Brain microvascular endothelial cell (primary cell): Measurements from ENCODE around the gene CCDC136.

Experiments used
- DNase-seq: peaks from one replicate; pipeline ENCODE4 v3.0.0-alpha.2; 2020
- H3K27ac ChIP-seq: fragments of 250-450 bp; sonication (Bioruptor Pico); 2 replicates; pipeline ENCODE4 v1.5.1; 2020; ENCODE audit warnings: mild to moderate bottlenecking, moderate library complexity
- H3K27me3 ChIP-seq: fragments of 250-450 bp; sonication (Bioruptor Pico); replicated peaks from 2 replicates; pipeline ENCODE4 v1.5.1; 2020; ENCODE audit warnings: mild to moderate bottlenecking
- H3K36me3 ChIP-seq: fragments of 250-450 bp; sonication (Bioruptor Pico); replicated peaks from 2 replicates; pipeline ENCODE4 v1.5.1; 2020; ENCODE audit warnings: mild to moderate bottlenecking
- H3K4me3 ChIP-seq: 2 replicates; pipeline ENCODE4 v1.5.1; 2011; ENCODE audit warnings: low read depth, mild to moderate bottlenecking, control low read depth, low read length, moderate library complexity
- CTCF ChIP-seq: IDR thresholded peaks from 2 replicates; pipeline ENCODE4 v1.5.1; 2011; ENCODE audit warnings: low read depth, mild to moderate bottlenecking, moderate library complexity, low read length, control low read depth, inconsistent platforms; ENCODE audit errors: missing control alignments
- in situ Hi-C: cut with HindIII; loops from 2 replicates; pipeline ENCODE4 v1.10.0; 2017; ENCODE audit warnings: low sequenced_read_pairs, low pct_ligation_motif_present

CCDC136 gene

DNA sequence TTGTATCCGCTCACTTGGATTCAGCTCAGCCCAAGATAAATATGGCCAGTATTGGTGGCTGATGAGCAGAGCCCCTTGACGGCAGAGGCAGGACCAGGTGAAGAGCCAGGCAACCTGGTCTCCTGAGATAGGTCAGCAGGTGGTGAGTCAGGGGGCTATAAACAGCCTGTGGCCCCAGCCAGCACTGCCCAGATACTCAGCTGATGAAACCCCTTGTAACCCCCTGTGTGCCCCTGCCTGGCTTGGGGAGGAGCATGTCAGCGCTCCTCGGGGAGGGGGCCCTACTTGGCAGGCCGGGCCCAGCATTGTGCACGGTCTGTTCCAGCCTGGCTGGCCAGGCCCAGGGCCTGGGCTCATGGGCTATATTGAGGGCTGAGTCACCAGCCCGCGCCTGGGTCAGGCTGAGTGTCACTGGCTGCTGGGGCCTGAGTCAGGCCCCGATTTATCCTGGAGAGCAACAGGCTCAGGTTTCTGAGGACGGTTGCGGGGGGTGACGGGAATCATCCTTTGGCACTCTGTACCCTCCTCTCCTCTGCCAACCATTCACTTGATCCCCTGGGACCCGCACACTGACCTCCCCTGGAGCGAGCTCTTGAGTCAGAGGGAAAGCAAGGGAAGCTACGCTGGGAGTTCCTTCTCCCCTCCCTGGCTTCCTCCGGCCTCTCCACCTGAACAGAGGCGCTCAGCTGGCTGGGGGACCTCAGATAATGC lies 35.6 kb downstream of the CCDC136 start:
- Histone ChIP-seq H3K27me3 (no peaks in the 10 kb centered on the region), H3K4me3 (no peak overlapping the region), H3K27ac (peak overlapping the region; percentile 77), H3K36me3 (no peaks in the 10 kb centered on the region)
- TF ChIP-seq CTCF, result no peak
- in situ Hi-C loops, result no loop called here
- peak; percentile 75 for DNase-seq

DNA sequence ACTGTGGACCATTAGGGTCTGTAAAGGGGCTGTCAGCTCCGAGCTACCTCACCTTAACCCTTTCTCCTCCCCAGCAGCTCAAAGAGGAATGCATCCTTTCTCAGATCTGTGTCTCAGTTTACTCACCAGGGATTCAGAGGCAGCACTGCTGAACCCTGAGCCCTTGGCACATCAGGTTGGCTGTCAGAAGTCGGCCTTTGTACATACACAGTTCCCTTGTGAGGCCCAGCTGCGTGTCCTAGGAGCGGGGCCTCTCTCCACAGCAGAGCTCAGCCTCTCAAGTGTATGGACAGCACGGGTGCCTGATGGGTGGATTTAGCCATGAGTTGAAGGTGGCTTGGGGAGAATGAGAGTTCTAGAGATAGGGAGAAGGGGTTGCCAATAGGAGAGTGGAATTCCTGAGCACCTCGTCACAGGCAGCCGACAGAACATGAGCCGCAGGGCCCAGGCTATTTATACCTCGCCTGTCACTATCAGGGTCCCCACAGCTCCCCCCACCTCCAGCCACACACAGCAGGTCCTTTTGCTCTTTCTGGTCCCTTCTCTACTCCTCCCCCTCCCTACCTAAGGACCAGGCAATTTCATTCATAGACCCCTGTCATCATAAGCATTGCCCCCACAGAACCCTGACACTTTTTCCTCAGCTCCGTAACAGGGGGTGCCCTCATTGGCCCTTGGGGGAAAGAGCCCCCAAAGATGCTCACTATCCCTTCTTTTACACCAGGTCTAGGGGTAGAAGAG lies 36.4 kb downstream of the CCDC136 start:
- H3K27ac ChIP-seq, result peak overlapping the region; percentile 77
- in situ Hi-C loops, result no loop called here
- peak; percentile 81 for DNase-seq
- no peaks in the 10 kb centered on the region for H3K36me3 ChIP-seq
- H3K27me3 ChIP-seq, result no peaks in the 10 kb centered on the region
- TF ChIP-seq CTCF, result no peak
- no peak overlapping the region for H3K4me3 ChIP-seq

DNA sequence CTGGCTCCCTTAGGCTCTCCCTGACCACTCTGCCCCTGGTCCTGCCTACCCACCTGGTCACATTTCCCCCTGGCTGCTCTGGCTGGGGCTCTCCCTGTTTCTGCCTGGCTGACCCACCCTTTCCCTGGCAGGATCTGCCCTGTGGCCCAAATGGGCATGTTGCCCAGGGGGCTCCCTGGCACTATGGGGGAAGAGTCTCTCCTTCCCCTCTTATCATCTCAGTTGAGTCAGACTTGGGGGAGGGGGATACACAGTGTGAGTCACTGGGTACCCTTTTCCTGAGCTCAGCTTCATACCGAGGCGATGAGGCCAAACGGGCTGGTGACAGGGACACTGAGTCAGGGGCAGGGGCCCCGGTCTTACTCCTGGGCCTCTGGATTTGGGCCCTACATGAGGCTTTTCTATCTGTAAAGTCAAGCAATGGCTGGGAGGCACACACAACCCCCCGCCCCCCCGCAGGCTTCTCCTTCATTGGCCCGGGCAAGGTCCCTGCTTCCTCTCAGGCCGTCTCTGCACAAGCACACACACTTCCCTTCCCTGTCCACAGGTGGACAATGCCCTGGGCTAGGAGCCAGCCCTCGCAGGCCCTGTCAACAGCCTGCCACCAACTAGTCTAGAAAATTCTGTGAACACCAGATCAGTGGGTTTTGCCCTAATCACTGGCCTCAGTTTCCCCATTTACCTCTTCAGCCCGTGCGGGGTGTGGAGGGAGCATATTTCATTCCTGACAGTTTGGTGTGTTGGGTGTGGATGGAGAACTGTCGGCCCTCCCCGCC lies 37.8 kb downstream of the CCDC136 start:
- H3K36me3 ChIP-seq, result no peaks in the 10 kb centered on the region
- in situ Hi-C loops, result no loop called here
- peak overlapping the region; percentile 40 for H3K4me3 ChIP-seq
- no peaks in the 10 kb centered on the region for H3K27me3 ChIP-seq
- peak overlapping the region; percentile 46 for H3K27ac ChIP-seq
- DNase-seq, result peak; percentile 71
- no peak for TF ChIP-seq CTCF

DNA sequence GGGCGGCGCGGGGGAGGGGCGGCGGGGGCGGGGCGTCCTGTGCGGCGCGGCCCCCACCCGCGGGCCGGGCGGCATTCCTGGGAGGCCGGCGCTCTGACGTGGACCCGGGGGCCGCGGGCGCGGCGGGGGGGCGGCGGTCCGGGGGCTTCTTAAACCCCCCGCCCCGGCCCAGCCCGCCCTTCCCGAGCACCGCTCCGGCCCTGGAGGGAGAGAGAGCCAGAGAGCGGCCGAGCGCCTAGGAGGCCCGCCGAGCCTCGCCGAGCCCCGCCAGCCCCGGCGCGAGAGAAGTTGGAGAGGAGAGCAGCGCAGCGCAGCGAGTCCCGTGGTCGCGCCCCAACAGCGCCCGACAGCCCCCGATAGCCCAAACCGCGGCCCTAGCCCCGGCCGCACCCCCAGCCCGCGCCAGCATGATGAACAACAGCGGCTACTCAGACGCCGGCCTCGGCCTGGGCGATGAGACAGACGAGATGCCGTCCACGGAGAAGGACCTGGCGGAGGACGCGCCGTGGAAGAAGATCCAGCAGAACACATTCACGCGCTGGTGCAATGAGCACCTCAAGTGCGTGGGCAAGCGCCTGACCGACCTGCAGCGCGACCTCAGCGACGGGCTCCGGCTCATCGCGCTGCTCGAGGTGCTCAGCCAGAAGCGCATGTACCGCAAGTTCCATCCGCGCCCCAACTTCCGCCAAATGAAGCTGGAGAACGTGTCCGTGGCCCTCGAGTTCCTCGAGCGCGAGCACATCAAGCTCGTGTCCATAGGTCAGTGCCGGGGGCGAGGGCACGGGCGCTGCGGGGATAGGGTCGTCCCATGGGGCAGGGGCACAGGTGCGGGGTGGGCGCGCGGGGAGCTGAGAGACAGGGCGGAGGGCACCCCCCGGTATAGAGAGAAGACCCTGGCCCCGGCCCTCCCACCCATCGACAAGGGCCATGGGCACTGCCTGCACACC lies 38.7 kb downstream of the CCDC136 start, which contains the start of gene FLNC:
FLNC (plus strand) TSS at position 176 of the 947 bp plus-strand sequence; CDS start at position 408, 232 bp downstream.
- peaks cover 9% of the 10 kb centered on the region for H3K36me3 ChIP-seq
- in situ Hi-C loops, result no loop called here
- H3K4me3 ChIP-seq, result peak within 1 kb of the TSS; percentile 81
- H3K27me3 ChIP-seq, result no peaks in the 10 kb centered on the region
- peak within 1 kb of the TSS; percentile 57 for H3K27ac ChIP-seq
- DNase-seq, result peak; percentile 43
- TF ChIP-seq CTCF, result no peak
